HUES6 (cell line): ENCODE results near the gene DENND4C.

ENCODE experiments used
- H3K27ac ChIP-seq: 2 replicates; pipeline ENCODE4 v1.7.0; 2013; ENCODE audit warnings: low read depth, mild to moderate bottlenecking, low read length, inconsistent platforms
- H3K27me3 ChIP-seq: 2 replicates; pipeline ENCODE4 v1.6.1; 2013; ENCODE audit warnings: low read length; ENCODE audit not compliant: control insufficient read depth, insufficient read depth
- H3K36me3 ChIP-seq: 2 replicates; pipeline ENCODE4 v1.6.1; 2013; ENCODE audit warnings: low read length; ENCODE audit not compliant: control insufficient read depth, insufficient read depth
- H3K4me1 ChIP-seq: 2 replicates; pipeline ENCODE4 v1.6.1; 2013; ENCODE audit warnings: low read length; ENCODE audit not compliant: control insufficient read depth, insufficient read depth
- H3K4me3 ChIP-seq: 2 replicates; pipeline ENCODE4 v1.5.1; 2013; ENCODE audit warnings: low read depth, low read length
- H3K9ac ChIP-seq: one replicate; pipeline ENCODE4 v1.6.1; 2013; ENCODE audit warnings: mild to moderate bottlenecking, low read length
- H3K9me3 ChIP-seq: 2 replicates; pipeline ENCODE4 v1.6.1; 2013; ENCODE audit warnings: low read depth, low read length; ENCODE audit not compliant: control insufficient read depth, insufficient read depth

Gene DENND4C

DNA sequence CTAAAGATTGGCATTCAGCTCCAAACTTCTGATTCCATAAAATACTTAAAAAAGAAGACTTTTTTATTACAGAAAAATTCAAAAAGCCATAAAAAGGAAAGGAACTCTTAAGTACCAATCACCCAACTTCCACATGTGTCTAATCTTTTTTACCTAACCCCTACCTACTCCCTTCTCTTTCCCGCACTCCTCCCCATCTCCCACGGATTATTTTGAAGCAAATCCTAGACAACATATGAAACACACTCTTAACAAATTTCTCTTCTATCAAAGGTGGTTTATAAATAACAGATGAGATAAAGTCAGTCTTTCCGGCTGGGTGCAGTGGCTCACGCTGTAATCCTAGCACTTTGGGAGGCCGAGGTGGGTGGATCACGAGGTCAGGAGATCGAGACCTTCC is 5.9 kb upstream of the DENND4C start:
- Histone ChIP-seq H3K36me3 (no peaks in the 10 kb centered on the region), H3K9me3 (no peaks in the 10 kb centered on the region), H3K4me3 (no peak overlapping the region), H3K27ac (no peak overlapping the region), H3K27me3 (no peaks in the 10 kb centered on the region), H3K4me1 (peaks cover 3% of the 10 kb centered on the region), H3K9ac (no peak overlapping the region)

DNA sequence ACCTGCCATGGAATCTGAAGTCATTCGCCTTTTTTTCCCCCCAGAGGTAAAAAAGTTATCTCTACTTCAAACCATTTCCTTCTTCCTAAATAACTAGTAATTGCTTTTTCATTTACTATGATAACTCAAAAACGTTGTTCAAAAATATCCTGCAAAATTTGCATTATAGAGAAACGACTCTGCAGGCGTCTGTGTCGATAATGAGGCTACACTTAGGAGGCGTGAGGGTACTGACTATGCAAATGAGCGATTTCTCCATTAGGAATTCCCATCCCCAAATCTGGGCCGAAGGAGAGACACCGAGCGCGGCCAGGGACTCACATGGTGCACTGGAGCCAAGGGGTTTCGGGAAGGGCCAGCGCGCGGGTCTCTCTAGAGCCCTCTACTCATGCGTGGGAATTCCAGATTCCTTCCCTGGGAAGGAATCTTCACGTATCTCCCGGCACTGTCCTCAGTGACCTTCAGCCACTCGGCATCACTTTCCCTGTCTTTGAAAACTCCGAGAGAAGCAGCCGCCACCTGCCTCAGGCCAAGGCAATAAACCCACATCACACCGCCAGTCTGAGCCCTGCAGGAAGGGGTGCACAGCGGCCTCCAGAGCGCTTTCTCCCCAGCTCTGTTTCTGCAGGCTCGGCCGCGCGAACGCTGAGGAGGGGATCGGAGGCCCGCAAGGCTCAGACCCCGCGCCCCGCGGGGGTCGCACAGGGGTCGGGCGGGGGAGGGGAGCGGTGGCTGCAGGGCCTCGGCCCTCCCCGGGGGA is 718 bp upstream of the DENND4C start:
- Histone ChIP-seq H3K9me3 (no peaks in the 10 kb centered on the region), H3K27me3 (no peaks in the 10 kb centered on the region), H3K4me3 (peak overlapping the region; percentile 87), H3K9ac (peak overlapping the region; percentile 90), H3K36me3 (no peaks in the 10 kb centered on the region), H3K4me1 (peaks cover 20% of the 10 kb centered on the region), H3K27ac (peak overlapping the region; percentile 91)

DNA sequence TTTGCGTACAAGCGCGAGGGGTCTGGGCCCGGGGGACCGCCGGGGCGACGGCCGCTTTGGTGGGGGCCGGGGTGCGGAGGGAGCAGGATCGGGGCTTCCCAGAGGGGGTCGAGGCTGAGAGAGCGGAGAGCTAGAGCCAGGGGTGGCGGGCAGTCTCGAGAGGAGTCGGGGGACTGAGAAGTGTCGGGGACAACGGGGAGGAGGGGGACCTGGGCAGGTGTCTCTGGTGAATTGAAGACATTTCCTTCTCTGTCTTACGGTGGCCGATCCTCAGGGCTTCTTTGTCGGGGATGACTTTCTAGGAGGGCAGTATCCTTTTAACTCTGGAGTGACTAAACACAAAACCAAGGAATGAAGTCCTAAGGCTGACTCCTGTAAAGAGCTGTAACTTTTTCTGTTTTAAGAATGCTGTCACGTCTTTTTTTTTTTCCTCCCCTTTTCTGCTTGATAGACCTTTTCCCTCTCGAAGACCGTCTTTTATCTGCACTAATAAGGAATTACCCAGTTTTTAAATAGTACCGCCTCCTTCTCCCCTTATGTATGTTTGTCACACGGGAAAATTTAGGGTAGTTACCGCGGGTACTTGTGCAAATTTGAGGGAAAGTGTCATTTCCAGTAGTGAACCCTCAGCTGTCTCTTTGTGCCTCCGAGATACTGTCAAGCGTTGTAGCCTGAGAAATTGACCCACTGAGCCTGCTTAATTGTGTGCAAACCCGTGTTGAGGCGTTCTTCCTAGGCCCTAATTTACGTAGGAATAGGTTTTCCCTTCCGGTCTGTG is 822 bp downstream of the DENND4C start:
- H3K36me3 ChIP-seq = no peaks in the 10 kb centered on the region
- H3K9me3 ChIP-seq = no peaks in the 10 kb centered on the region
- H3K27me3 ChIP-seq = no peaks in the 10 kb centered on the region
- peak overlapping the region; percentile 91; the same call in 1 of the 2 replicates for H3K27ac ChIP-seq
- H3K9ac ChIP-seq = peak overlapping the region; percentile 90
- peak overlapping the region; percentile 87 for H3K4me3 ChIP-seq
- peaks cover 20% of the 10 kb centered on the region for H3K4me1 ChIP-seq

DNA sequence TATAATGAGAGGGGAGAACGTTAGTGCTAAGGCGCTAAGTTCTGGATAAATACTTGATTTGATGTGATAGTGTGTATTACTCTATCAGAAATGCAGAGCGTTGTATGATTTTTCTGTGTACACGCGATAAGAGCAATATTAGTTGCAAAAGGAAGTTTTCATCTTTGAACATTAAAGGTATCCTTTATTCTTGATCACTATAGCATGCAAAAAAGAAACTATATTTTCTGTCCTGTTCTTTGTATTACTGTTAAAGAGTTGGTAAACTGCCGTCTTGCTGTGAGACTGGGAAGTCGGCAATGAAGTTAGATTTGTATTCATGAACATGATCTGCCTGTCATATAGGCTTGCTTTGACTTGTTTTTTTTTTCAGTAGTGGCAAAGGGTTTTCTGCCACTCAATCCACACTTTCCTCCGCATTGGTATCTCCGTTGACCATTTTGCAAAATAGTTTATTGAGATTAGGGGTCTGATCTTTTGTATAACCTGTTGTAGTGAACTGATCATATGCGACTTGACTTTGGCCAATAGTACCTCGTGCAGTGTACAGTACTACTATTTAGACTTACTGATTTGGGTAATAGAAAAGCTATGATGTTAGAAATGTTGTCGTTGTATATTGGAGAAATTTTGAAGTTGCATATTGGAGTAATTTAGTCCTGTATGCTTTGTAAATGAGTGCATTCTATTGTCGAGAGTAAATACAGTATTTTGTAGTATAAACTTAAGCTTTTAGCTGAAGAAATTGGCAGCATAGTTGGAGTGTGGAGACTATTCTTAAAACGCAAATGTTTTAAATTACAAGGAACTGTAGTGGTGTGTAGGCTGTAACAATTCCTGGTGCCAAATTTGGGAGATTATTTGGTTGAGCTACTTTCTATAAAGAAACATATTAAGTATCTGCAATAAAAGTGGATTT is 1.7 kb downstream of the DENND4C start:
- Histone ChIP-seq H3K4me3 (peak overlapping the region; percentile 87), H3K27ac (no peak overlapping the region), H3K27me3 (no peaks in the 10 kb centered on the region), H3K4me1 (peaks cover 20% of the 10 kb centered on the region), H3K9me3 (no peaks in the 10 kb centered on the region), H3K9ac (peak overlapping the region; percentile 90), H3K36me3 (no peaks in the 10 kb centered on the region)

DNA sequence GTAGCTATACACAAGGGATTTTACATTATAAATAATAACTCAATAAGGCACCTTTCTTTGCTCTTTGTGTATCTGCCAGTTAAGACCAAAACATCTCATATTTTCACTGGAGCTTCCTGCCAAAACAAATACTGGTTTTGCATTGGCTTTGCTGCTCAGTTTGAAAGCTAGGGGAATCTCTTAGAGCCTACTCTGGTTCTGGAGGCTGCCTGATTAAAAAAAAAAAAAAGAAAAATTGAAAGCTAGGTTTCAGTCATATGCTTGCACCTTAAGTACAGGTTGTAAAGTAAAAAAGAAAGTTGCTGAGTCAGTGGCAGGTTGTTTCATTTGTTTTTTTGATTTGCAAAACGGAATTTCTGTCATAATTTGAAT is 2.3 kb downstream of the DENND4C start:
- Histone ChIP-seq H3K36me3 (no peaks in the 10 kb centered on the region), H3K27me3 (no peaks in the 10 kb centered on the region), H3K4me3 (peak overlapping the region; percentile 87), H3K4me1 (peaks cover 20% of the 10 kb centered on the region), H3K27ac (no peak overlapping the region), H3K9ac (no peak overlapping the region), H3K9me3 (no peaks in the 10 kb centered on the region)

DNA sequence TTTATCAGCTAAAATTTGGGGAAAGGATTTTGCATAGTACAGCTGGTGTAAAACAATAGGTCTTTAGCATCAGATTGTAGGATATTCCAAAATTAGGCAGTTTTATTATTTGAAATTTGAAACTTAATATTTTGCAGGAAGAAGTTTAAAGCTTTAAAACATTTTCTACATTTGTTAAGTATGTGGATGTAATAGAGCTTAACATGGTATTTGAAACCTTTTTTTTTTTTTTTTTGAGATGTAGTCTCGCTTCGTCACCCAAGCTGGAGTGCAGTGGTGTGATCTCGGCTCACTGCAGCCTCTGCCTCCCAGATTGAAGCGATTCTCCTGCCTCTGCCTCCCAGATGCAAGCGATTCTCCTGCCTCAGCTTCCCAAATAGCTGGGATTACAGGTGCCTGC is 2.9 kb downstream of the DENND4C start:
- Histone ChIP-seq H3K27ac (no peak overlapping the region), H3K36me3 (no peaks in the 10 kb centered on the region), H3K9ac (no peak overlapping the region), H3K27me3 (no peaks in the 10 kb centered on the region), H3K9me3 (no peaks in the 10 kb centered on the region), H3K4me1 (peaks cover 20% of the 10 kb centered on the region), H3K4me3 (no peak overlapping the region)

DNA sequence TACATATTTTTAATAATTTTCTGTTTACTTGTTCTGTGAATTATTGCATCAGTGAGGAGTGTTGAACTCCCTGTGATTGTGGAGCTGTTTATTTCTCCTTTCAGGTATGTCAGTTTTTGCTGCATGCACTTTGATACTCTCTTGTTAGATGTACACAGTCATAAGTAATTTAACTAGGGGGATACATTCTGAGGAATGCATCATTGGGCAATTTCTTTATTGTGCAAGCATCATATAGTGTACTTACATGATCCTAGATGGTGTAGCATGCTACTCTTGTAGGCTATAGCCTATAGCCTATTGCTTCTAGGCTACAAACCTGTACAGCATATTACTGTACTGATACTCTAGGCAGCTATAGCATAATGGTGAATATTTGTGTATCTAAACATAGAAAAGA is 9.5 kb downstream of the DENND4C start:
- Histone ChIP-seq H3K9ac (no peak overlapping the region), H3K9me3 (no peaks in the 10 kb centered on the region), H3K4me3 (no peak overlapping the region), H3K4me1 (peaks cover 5% of the 10 kb centered on the region), H3K27ac (no peak overlapping the region), H3K36me3 (peaks cover 3% of the 10 kb centered on the region), H3K27me3 (no peaks in the 10 kb centered on the region)

DNA sequence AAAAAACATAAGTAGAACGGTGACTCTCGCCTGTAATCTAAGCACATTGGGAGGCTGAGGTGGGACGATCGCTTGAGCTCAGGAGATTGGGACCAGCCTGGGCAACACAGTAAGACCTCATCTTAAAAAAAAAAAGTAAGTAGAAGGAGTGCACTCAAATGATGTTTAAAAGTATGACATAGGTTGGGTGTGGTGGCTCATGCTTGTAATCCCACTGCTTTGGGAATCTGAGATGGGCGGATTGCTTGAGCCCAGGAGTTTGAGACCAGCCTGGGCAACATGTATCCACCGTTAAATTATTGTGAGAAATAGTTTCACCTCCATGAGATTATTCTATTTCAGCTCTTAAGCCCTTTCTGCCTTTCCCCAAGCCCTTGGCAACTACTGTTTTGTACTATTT is 11.2 kb downstream of the DENND4C start:
- no peak overlapping the region for H3K9ac ChIP-seq
- H3K9me3 ChIP-seq = no peaks in the 10 kb centered on the region
- H3K4me1 ChIP-seq = peaks cover 5% of the 10 kb centered on the region
- H3K4me3 ChIP-seq = no peak overlapping the region
- H3K27me3 ChIP-seq = no peaks in the 10 kb centered on the region
- no peak overlapping the region for H3K27ac ChIP-seq
- peaks cover 3% of the 10 kb centered on the region for H3K36me3 ChIP-seq

DNA sequence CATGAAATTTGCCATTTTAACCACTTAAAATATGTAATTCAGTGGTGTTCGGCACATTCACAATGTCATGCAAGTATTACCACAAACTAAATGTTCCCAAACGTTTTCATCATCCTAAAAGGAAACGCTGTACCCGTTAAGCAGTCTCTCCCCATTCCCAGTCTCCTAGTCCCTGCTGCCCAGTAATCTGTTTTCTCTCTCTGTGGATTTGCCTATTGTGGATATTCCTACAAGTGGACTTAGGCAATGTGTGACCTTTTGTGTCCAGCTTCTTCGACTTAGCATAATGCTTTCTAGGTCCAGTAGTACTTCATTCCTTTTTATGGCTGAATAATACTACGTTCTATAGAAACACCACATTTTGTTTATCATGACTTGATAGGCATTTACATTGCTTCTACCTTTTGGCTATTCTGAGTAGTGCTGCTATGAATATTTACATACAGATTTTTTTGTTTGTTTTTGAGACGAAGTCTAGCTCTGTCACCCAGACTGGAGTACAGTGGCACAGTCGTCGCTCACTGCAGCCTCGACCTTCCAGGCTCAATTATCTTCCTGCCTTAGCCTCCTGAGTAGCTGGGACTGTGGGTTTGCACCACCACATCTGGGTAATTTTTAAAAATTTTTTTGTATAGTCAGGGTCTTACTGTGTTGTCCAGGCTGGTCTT is 13.0 kb downstream of the DENND4C start:
- no peak overlapping the region for H3K9ac ChIP-seq
- peaks cover 5% of the 10 kb centered on the region for H3K4me1 ChIP-seq
- H3K4me3 ChIP-seq = no peak overlapping the region
- no peaks in the 10 kb centered on the region for H3K9me3 ChIP-seq
- H3K27me3 ChIP-seq = no peaks in the 10 kb centered on the region
- H3K27ac ChIP-seq = no peak overlapping the region
- H3K36me3 ChIP-seq = peaks cover 3% of the 10 kb centered on the region

DNA sequence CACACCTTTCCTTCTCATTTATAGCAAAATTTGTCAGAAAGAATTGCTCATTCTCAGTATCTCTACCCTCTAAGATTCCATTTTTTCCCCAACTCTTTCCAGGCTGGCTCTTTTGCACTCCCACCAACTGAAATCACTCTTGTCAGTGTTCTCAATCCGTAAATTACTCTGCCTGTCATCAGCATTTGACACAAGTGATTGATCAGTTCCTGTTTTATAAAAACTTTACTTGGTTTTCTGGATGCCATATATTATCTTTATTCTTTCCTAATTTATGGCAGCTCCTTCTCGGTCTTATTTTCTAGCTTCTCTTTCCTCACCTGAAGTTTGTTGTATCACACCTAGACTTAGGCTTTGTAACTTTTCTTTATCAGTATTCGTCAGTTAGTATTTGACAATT is 16.4 kb downstream of the DENND4C start:
- no peaks in the 10 kb centered on the region for H3K36me3 ChIP-seq
- H3K4me3 ChIP-seq = no peak overlapping the region
- H3K9ac ChIP-seq = no peak overlapping the region
- H3K27me3 ChIP-seq = no peaks in the 10 kb centered on the region
- H3K9me3 ChIP-seq = no peaks in the 10 kb centered on the region
- H3K27ac ChIP-seq = no peak overlapping the region
- H3K4me1 ChIP-seq = peaks cover 14% of the 10 kb centered on the region
